H1 (cell line): ENCODE data around the gene GABARAPL1. TPM values are rescaled to one million over a fixed set of nuclear protein-coding genes. Genes with fewer than 3 reads are reported as not detected.
"Not testable (repeated sequence)": the region's sequence is repeated elsewhere in the genome, so short reads cannot be mapped to it uniquely, and the experiment has no call there.

Experiments
- CTCF ChIA-PET: fragments of 300-600 bp; sonication (Branson Sonifier 250); formaldehyde crosslinking; loops from one replicate; lab custom pipeline; 2021; ENCODE audit not compliant: partially characterized antibody; lab: Charles Lee
- POLR2A ChIA-PET: fragments of 300-600 bp; sonication (Branson Sonifier 250); formaldehyde crosslinking; loops from one replicate; lab custom pipeline; 2021; ENCODE audit warnings: inconsistent platforms; ENCODE audit not compliant: partially characterized antibody; lab: Charles Lee
- DNase-seq, 2 experiments: peaks; one replicate each; pipeline versions ENCODE4 v3.0.0 to v3.0.0-alpha.2; 2010 to 2022; ENCODE audit warnings: low spot score in 2 of 2, low read depth in 1 of 2, mixed read lengths in 1 of 2
- FAIRE-seq: peaks from 2 replicates; lab custom pipeline; 2011; peaks lifted over from hg19 to GRCh38; lab: Jason Lieb, UNC
- H2AFZ ChIP-seq: 2 replicates; pipeline ENCODE4 v1.8.1; 2012; ENCODE audit warnings: low read length, inconsistent platforms
- H2AK5ac ChIP-seq: 2 replicates; pipeline ENCODE4 v1.6.1; 2013; ENCODE audit warnings: low read depth, low read length
- H2BK120ac ChIP-seq: replicated peaks from 2 replicates; pipeline ENCODE3; 2013; ENCODE audit warnings: low read depth, low read length, inconsistent platforms
- H2BK12ac ChIP-seq: 2 replicates; pipeline ENCODE4 v1.6.1; 2013; ENCODE audit warnings: low read depth, low read length
- H2BK15ac ChIP-seq: 2 replicates; pipeline ENCODE4 v1.6.1; 2013; ENCODE audit warnings: low read length
- H2BK20ac ChIP-seq: 2 replicates; pipeline ENCODE4 v1.6.1; 2013; ENCODE audit warnings: low read length
- H2BK5ac ChIP-seq: 2 replicates; pipeline ENCODE4 v1.6.1; 2013; ENCODE audit warnings: low read depth, low read length
- H3K14ac ChIP-seq: 2 replicates; pipeline ENCODE4 v1.6.1; 2013; ENCODE audit warnings: inconsistent platforms; ENCODE audit not compliant: insufficient read length
- H3K18ac ChIP-seq: 2 replicates; pipeline ENCODE4 v1.6.1; 2013; ENCODE audit warnings: low read length; ENCODE audit errors: extremely low read depth
- H3K23ac ChIP-seq: 2 replicates; pipeline ENCODE4 v1.6.1; 2013; ENCODE audit warnings: inconsistent platforms; ENCODE audit not compliant: insufficient read length
- H3K23me2 ChIP-seq: 2 replicates; pipeline ENCODE4 v1.6.1; 2013; ENCODE audit warnings: low read depth, low read length
- H3K27ac ChIP-seq: 2 replicates; pipeline ENCODE4 v1.6.1; 2011; ENCODE audit warnings: low read depth, low read length, inconsistent platforms
- H3K27me3 ChIP-seq, 4 experiments: replicated peaks in 1 of 4; 1 replicate in 1 of 4; 2 replicates in 3 of 4; pipeline versions ENCODE4 v1.6.1 to v1.8.1; 2011 to 2013; ENCODE audit warnings: low read length in 3 of 4, mild to moderate bottlenecking in 3 of 4, inconsistent platforms in 2 of 4, mixed read lengths in 2 of 4, moderate library complexity in 1 of 4; ENCODE audit not compliant: control insufficient read depth in 3 of 4, insufficient read depth in 3 of 4; ENCODE audit errors: extremely low read depth in 1 of 4
- H3K36me3 ChIP-seq, 4 experiments: 2 replicates each; pipeline versions ENCODE4 v1.6.1 to v1.8.1; 2011 to 2013; ENCODE audit warnings: mild to moderate bottlenecking in 4 of 4, low read length in 3 of 4, moderate library complexity in 2 of 4, control low read depth in 1 of 4, inconsistent platforms in 1 of 4; ENCODE audit not compliant: insufficient read depth in 4 of 4, control insufficient read depth in 2 of 4
- H3K4ac ChIP-seq: replicated peaks from 2 replicates; pipeline ENCODE3; 2013; ENCODE audit warnings: low read length, low read depth, mixed read lengths, inconsistent platforms; ENCODE audit not compliant: insufficient read length
- H3K4me1 ChIP-seq, 4 experiments: replicated peaks in 1 of 4; 1 replicate in 1 of 4; 2 replicates in 3 of 4; pipeline versions ENCODE4 v1.6.1 to v1.8.1; 2011 to 2013; ENCODE audit warnings: low read length in 3 of 4, inconsistent platforms in 2 of 4, mixed read lengths in 1 of 4; ENCODE audit not compliant: insufficient read depth in 4 of 4, control insufficient read depth in 3 of 4
- H3K4me2 ChIP-seq, 2 experiments: 2 replicates each; pipeline versions ENCODE4 v1.6.1 to v1.8.1; 2011 to 2013; ENCODE audit warnings: low read depth in 2 of 2, low read length in 2 of 2, control low read depth in 1 of 2, inconsistent platforms in 1 of 2, mild to moderate bottlenecking in 1 of 2; ENCODE audit not compliant: insufficient read depth in 1 of 2
- H3K4me3 ChIP-seq, 4 experiments: fragments of 200-600, 300-600 bp in 1 of 4; sonication (generic), shearing (Covaris generic), sonication (Bioruptor Twin) in 1 of 4; 2 replicates each; pipeline versions ENCODE4 v1.5.1 to v1.8.1; 2011 to 2016; ENCODE audit warnings: low read length in 4 of 4, low read depth in 3 of 4, control low read depth in 2 of 4, inconsistent platforms in 2 of 4, mild to moderate bottlenecking in 2 of 4, mixed read lengths in 1 of 4, moderate library complexity in 1 of 4; ENCODE audit not compliant: insufficient read depth in 2 of 4; ENCODE audit errors: extremely low read depth in 1 of 4
- H3K56ac ChIP-seq: replicated peaks from 2 replicates; pipeline ENCODE3; 2013; ENCODE audit warnings: low read depth, mild to moderate bottlenecking, mixed read lengths, low read length, inconsistent platforms; ENCODE audit not compliant: insufficient read length
- H3K79me1 ChIP-seq: 2 replicates; pipeline ENCODE4 v1.6.1; 2013; ENCODE audit warnings: low read depth, low read length, control low read depth
- H3K79me2 ChIP-seq, 2 experiments: 2 replicates each; pipeline versions ENCODE4 v1.6.1 to v1.8.1; 2012 to 2013; ENCODE audit warnings: low read length in 2 of 2, mild to moderate bottlenecking in 2 of 2, inconsistent platforms in 1 of 2; ENCODE audit not compliant: insufficient read depth in 2 of 2, control insufficient read depth in 1 of 2
- H3K9ac ChIP-seq, 4 experiments: replicated peaks in 1 of 4; 1 replicate in 1 of 4; 2 replicates in 3 of 4; pipeline versions ENCODE4 v1.6.1 to v1.8.1; 2011 to 2013; ENCODE audit warnings: low read depth in 3 of 4, low read length in 3 of 4, control low read depth in 2 of 4, mild to moderate bottlenecking in 2 of 4, moderate library complexity in 2 of 4, inconsistent platforms in 1 of 4; ENCODE audit errors: extremely low read depth in 1 of 4
- H3K9me3 ChIP-seq, 2 experiments: 2 replicates each; pipeline versions ENCODE4 v1.6.1 to v1.8.1; 2012 to 2013; ENCODE audit warnings: mild to moderate bottlenecking in 2 of 2, moderate library complexity in 2 of 2, control low read depth in 1 of 2, inconsistent platforms in 1 of 2, low read depth in 1 of 2, low read length in 1 of 2, mixed read lengths in 1 of 2; ENCODE audit not compliant: insufficient read depth in 2 of 2
- H4K20me1 ChIP-seq, 2 experiments: replicated peaks in 1 of 2; 2 replicates each; pipeline versions ENCODE3 to v1.8.1; 2011 to 2013; ENCODE audit warnings: inconsistent platforms in 2 of 2, low read length in 2 of 2, mild to moderate bottlenecking in 1 of 2; ENCODE audit not compliant: insufficient read depth in 2 of 2, control insufficient read depth in 1 of 2
- H4K5ac ChIP-seq: 2 replicates; pipeline ENCODE4 v1.6.1; 2013; ENCODE audit warnings: low read length, low read depth, mixed read lengths, inconsistent platforms; ENCODE audit not compliant: insufficient read length
- H4K8ac ChIP-seq: 2 replicates; pipeline ENCODE4 v1.8.0; 2013; ENCODE audit warnings: mild to moderate bottlenecking, moderate library complexity, low read length, inconsistent platforms; ENCODE audit not compliant: insufficient read depth; ENCODE audit errors: extremely low read depth
- H4K91ac ChIP-seq: replicated peaks from 2 replicates; pipeline ENCODE3; 2013; ENCODE audit warnings: low read length, mixed read lengths, inconsistent platforms; ENCODE audit not compliant: insufficient read length
- WGBS, 2 experiments: shearing (Covaris generic) in 1 of 2; methylation state at CpG; one replicate each; pipeline versions ENCODE4 v1.1.6 to v1.1.7; 2013 to 2015; ENCODE audit warnings: low lambda C conversion rate in 2 of 2, mixed read lengths in 2 of 2, inconsistent platforms in 1 of 2, low coverage in 1 of 2, missing lambda C conversion rate in 1 of 2; ENCODE audit not compliant: insufficient replicate concordance in 2 of 2, insufficient coverage in 1 of 2, insufficient read length in 1 of 2; ENCODE audit errors: extremely low coverage in 1 of 2, missing lambda C conversion rate in 1 of 2; 5-methylcytosine and 5-hydroxymethylcytosine counted together
- polyA plus RNA-seq, 7 experiments: library from polyadenylated mRNA; depleted of rRNA in 3 of 7; stranded (reverse) in 5 of 7; unstranded in 2 of 7; fragments of >200 nt in 5 of 7; fragments of 200-250 nt in 2 of 7; gene quantifications; 1 replicate in 5 of 7; 2 replicates in 1 of 7; 4 replicates in 1 of 7; pipeline versions ENCODE4 v1.2.1 to v1.2.3, GENCODE V29; 2011 to 2013; ENCODE audit warnings: missing spikeins in 2 of 7, mixed read lengths in 2 of 7
- total RNA-seq: library from RNA; stranded (reverse); fragmentation: NEBNext Ultra II Directional; extraction: Animal tissue kit (Norgen Biotek cat#: 25700); gene quantifications from 2 replicates; pipeline ENCODE4 v1.2.1, GENCODE V29; 2021

Gene GABARAPL1
- total and polyA plus RNA-seq, 2 of the 8 experiments (the other 6 are each of a cell fraction or from before 2014, with no cell fraction given), result 56.1 to 87.9 TPM

DNA sequence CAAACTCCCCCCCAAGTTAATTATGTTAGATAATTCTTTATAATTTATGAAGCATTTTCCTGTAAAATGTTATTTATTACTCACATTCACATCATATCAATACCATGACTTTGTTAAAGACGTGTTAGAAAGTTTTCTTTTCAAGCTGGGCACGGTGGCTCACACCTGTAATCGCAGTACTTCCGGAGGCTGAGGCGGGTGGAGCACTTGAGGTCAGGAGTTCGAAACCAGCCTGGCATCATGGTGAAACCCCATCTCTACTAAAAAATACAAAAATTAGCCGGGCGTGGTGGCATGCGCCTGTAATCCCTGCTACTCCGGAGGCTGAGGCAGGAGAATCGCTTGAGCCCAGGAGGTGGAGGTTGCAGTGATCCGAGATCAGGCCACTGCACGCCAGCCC lies 3.3 kb downstream of the GABARAPL1 start:
- H2BK15ac ChIP-seq, H2AFZ ChIP-seq, H3K4me1 ChIP-seq, H3K9ac ChIP-seq, H2BK5ac ChIP-seq, H3K14ac ChIP-seq, H3K4ac ChIP-seq, H2BK20ac ChIP-seq, H3K23ac ChIP-seq, H2BK12ac ChIP-seq, H2AK5ac ChIP-seq, H3K23me2 ChIP-seq, H3K56ac ChIP-seq, H3K79me1 ChIP-seq, H3K18ac ChIP-seq, POLR2A ChIA-PET, H3K27me3 ChIP-seq, H4K20me1 ChIP-seq, CTCF ChIA-PET, H4K91ac ChIP-seq, H4K5ac ChIP-seq, H2BK120ac ChIP-seq, FAIRE-seq, H3K27ac ChIP-seq, H4K8ac ChIP-seq, H3K9me3 ChIP-seq, DNase-seq: not testable (repeated sequence)
- Histone ChIP-seq H3K4me2 (peak overlapping the region in 1 of 2 experiments; percentile 72; a peak in 1 of 4 replicates), H3K4me3 (peak overlapping the region in 1 of 4 experiments; percentile 97; a peak in 1 of 8 replicates), H3K36me3 (peaks cover 7 to 19% (median 14%) of the 10 kb centered on the region in 4 experiments), H3K79me2 (peaks cover 0 to 38% of the 10 kb centered on the region in 2 experiments; a peak in 3 of 4 replicates)
- 91% methylated on average over 13 of the region's 13 CpGs; no CpG with 5 or more reads in 1 of the 2 experiments for WGBS, 2 experiments
